DMS 273 (cell line): ENCODE measurements around the gene CACHD1.
"Not testable (repeated sequence)": the region's sequence is repeated elsewhere in the genome, so short reads cannot be mapped to it uniquely, and the experiment has no call there.

Experiments
- DNase-seq: peaks from one replicate; lab custom pipeline; 2025; ENCODE audit not compliant: unreplicated experiment; lab: John Stamatoyannopoulos, UW

Gene CACHD1

DNA sequence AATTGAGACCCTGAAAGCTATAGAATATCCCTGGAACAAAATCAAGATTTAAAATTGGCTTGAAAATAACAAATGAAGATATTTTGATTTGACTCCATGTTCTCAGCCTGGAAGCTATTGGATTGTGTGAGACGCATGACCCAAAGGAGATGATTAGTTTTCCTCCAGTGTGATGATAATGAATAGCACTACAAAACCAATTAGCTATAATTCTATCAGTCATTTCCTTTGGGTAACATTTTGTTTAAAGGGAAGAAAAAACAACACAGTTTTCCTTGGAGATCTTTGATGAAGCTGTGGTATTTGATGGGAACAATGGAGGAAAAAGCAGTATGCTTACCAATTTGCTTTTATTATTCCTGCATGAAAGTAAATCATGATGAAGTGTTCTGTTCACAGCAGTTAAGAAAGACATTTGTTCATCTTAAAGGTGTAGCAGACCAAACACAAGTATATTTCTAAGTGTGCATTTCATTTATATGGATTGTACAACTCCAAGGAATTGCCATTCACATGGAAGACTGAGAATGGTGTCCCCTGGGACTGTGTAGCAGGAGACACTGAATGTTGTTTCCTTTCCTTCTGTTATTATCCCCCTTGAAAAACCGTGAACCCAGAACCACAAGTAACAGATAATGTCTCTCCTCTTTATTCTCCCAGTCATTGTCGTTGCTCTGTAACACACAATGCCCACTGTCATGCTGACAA, 111.4 kb downstream of the CACHD1 start:
- DNase-seq: no peak

DNA sequence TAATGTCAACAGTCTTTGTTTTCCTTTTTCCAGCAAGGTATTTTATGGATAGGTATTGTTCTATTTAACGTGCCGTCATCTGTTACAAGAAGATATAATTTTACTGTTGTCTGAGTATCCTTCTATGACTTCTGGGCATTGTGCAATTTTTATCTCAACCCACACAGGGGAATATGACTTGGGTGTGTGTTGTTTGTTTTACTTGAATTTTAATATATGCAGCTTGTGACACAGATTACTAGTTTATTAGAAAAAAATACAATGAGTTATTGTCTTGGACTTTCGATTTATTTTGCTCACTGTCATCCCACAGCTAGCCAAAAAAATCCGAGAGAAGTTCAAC, 111.9 kb downstream of the CACHD1 start:
- no peak for DNase-seq

DNA sequence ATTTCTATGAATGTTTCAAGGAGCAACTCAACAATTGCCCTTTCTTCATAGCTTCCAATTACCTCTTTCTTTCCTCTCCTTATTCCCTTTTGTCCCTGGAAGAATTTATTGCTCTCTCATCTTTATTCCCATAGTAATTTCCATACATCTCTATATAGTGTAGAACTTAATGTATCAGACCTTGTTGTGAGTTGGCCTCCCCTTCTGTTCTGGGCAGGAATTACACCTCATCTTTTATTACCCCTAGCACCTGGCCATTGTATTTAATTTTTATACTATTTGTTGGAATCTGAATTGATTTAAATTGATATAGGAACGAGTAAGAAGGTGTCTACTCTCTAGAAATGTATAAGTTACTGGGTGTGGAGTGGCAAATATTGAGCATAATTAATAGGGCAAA, 114.5 kb downstream of the CACHD1 start:
- no peak for DNase-seq

DNA sequence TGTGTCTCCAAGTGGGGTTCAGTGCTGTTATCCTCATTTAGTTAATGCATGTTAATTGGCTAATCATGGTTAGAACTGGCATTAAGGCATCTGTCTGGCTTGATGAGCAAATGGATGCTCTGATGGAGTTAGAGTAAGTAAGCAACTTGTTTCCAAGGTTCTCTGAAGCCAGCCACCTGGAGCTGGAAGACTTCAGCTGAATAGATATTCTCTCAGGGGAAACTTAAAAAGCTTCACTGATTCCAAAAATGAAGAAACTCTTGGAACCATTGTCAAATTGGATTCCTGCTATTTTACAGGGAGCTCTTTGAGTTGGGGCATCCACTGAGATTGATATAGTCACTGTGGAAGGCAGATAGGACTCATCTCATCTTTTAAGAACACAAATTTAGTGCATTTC, 118.9 kb downstream of the CACHD1 start:
- no peak for DNase-seq

DNA sequence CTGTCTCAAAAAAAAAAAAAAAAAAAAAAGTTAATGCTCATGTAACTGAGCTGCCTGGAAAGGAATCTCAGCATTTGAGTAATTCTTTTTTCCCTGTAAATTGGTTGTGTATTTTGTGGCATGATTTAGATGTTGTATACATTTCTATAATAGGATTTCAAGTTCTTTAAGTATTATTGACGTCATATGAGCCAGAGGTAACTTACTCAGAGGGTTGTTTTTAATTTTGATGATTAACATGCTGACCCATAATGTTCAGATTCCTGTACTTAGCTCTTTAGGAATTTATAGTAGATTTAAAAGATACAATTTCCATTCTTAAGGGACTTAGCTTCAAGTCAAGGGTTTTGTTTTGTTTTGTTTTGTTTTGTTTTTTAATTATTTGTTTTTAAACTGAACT, 120.4 kb downstream of the CACHD1 start:
- DNase-seq: no peak

DNA sequence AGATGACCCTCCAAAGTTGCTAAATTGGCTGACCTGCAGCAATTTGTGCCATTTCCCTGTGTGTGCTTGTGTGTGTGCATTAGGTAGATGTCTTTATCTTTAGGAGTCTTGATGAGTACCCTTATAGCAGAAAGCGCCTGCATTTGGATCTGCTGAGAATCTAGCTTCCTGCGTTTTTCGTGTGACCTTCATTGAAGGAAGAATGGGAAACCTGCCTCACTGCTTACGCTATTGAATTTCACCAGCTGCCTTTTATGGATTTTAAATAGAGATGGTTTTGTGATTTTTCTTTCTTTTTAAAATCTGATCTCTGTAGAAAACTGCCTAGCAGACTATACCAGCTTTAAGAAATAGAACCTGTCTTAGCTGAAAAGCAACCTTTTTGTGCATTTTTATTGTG, 124.5 kb downstream of the CACHD1 start:
- DNase-seq: no peak

DNA sequence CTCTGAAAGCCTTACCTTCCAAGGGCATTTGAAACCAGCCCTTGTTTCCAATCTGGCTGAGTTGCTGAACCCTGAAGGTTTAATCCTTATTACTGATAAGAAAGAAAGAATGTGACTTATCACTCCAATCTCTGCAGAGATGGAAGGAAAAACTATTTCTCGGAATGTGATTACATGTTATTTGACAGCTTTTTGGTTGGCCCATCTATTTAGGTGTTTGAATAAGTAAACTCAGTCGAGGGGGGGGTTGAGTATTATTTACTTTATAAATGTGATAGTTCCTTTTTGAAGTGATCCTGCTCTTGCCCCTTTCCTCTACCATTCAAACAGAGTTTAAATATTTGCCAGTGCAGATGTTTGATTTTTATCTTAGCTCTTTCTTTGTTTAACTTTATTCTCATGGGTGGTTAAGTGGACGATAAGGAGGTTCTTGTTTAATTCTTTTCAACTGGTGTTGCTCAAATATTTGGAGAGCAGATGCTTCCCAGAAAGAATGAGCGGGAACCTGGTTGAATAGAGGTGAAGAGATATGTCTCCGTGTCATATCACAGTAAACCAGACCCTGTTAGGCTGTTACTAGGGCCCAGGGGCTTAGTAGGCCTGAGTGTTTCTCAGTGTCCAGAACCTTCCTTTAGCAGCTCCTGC, 126.1 kb downstream of the CACHD1 start:
- DNase-seq: peak; percentile 16

DNA sequence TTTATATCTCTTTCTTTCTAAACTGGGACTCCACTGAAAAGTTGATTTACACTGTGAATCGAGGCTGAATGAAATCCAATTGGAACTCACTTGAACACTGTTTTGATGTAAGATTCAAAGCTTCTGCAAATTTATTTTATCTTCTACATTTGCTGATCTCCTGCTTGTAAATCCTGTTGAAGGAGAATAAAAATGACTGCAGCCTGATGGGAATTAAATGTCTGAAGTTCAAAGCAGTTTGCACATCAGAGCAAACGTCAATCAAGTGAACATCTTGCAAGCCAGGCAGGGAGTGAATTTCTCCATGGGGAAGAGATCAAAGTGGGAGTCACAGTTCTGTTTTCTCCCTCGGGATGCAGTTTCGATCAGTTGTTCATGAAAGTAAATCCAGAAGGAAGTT, 127.2 kb downstream of the CACHD1 start:
- no peak for DNase-seq

DNA sequence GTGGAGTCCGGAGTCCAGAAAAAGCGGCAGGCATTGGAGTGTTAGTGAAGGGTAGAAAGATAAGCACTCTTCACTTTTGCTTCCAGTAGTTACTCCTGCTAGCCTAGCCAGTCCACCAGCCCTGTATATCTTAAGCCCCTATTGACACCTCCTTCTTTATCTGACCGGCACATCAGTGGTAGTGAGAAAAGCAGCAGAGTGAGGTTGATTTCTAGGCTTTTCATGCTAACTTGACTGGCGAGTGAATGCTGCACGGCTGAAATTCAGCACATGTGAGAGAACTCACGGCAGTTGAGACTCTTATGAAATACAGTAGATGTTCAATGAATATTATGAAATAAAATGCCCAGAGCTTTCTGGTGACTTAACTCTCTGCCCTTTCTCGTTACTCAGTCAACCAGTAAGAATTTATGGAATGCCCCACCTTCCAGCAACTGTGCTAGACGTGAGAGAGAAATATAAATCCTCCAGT, 128.2 kb downstream of the CACHD1 start:
- DNase-seq: no peak

DNA sequence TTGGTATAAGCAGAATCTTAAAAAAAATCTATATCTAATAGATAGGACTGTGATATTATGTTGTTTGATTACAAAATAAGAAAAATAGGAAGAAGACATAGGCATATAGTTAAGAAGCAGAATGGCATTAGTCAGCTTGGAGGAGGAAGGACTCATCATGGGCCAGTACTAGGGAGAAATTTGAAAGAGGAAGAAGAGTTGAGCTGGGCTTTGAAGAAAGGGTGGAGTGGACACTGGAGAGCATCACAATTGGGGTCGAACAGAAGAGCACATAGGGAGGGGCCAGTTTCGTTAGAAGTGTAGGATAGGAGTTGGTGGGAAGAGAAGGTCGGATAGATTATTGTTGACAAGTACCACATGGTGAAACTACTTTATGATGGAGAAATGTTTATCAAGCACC, 129.3 kb downstream of the CACHD1 start:
- DNase-seq: no peak

DNA sequence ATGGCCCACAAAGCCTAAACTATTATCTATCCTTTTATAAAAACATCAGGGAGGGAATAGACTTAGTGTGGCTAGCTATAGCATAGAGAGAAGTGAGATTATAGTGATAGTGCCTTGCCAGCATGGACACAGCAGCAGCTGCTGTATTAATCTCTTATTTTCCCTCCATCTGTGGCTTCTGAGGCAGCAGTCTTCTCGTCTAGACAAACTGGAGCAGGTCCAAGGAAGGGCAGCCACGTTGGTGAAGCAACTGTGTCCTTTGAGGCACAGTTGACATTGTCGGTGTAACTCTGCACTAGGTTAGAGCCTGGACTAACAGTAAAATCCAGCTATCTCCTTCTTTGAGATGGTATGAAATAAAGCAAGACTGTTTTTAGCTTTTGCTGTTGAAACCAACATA, 131.3 kb downstream of the CACHD1 start:
- peak; percentile 89 for DNase-seq

DNA sequence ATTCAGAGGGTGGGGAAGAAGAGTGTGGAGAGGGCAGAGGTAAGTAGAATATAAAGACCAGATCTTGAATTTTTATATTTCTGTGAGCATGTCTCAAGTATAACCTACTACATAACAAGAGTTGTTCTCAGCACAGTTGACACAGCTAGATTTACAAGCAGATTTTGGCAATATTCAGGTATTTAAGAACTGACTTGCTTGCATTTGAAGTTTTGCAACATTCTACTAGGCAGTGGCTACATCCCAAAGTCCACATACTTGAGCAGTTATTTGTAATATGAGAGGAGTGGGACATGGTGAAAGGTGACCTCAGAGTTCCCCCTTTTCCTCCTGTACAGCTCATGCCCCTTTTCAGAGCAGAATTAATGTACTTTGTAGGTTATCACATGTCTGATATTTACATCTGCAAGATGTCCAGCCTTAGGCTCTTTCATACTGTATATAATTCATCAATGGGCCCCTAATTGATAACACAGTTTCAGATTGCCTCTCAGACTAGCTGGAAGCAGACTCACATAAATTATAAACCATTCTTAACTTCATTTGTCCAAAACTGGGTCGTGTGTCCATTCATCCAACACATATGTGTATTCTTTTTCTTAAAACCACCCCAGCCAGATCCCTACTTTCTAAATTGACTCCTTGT, 138.2 kb downstream of the CACHD1 start:
- DNase-seq: no peak

DNA sequence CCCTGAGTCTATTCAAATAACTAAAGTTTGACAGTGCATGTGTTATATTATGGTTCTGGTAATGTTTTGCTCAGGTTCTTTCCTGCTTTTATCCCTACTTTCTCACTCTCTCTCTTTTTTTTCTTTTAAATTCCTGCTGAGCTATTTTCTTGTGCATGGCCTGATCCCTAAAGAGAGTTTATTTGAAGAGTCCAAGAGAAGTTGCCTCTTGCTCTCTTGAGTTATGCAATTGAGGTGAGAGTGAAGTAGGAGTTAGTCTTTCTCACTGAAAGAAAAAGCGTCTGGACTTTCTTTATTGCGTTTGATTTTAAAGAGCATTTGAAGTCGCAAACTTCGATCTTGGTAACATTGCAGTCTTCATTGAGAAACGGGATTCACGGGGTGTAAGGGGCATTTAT, 138.7 kb downstream of the CACHD1 start:
- DNase-seq: no peak

DNA sequence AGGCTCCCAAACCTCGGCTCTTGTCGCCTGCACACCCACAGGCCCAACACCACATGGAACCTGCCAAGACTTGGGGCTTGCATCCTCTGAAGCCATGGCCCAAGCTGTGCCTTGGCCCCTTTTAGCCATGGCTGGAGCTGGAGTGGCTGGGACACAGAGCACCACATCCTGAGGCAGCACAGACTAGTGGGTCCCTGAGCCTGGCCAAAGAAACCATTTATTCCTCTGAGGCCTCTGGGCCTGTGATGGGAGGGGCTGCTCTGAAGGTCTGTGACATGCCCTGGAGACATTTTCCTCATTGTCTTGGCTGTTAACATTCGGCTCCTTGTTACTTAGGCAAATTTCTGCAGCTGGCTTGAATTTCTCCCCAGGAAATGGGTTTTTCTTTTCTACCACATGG, 141.0 kb downstream of the CACHD1 start:
- DNase-seq: not testable (repeated sequence)

DNA sequence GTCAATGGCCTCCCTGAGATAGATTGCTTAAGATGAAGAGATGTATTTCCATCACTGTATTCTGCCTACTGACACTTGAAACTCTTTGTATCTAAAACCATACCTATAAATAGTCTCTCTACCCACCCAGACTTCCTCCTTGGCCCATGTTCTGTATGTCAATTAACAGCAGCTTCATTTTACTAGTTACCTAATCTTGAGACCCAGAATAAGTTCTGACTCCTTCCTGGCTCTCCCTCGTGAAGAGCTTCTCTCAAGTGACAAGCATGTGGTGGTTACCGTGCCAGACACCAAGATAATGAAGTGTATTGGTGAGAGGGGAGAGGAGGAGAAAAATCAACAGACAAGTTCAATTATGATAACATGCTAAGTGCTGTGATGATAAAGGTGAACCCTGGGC, 146.1 kb downstream of the CACHD1 start:
- no peak for DNase-seq

DNA sequence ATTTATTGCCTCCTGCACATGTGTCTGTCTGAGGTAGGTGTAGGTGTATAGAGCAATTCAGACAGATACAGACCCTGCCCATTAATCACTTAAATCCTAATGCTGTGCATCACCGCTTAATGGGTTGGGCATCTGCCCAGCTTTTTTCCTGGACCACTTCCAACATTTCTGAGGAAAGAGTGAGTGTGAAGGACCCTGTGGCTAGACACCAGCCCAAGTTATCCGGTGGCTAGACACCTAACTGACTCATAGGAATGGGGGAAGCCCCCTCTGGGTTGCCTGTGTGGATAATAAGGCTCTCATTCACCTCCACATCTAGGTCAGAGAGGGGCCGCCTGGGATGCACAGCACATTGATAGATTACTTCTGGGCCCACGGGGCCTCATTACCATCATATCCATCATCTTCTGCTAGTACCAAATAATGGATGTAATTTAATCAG, 153.8 kb downstream of the CACHD1 start:
- DNase-seq: peak; percentile 52

DNA sequence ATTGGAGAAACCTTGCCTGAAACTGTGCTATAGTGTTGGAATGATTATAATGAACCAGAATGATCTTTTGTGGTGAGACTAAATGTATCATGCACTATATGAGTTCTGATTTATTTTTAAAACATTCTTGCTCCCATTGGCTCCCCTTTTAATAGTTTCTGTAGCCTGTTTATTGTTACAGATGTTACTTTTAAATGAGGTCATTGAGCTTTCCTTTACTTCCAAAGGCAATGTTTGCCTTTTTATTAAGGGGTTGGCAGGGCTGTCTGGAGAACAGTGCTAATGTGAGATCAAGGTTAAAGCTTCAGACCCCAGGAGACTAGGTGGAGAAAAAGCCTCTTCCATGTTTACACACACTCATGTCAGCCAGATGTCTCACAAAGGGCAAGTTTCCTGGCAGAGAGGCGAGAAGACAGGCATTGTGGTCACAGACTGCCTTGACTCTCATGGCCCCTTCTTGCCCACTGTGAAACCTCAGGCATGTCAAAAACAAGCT, 154.3 kb downstream of the CACHD1 start:
- DNase-seq: peak; percentile 58

DNA sequence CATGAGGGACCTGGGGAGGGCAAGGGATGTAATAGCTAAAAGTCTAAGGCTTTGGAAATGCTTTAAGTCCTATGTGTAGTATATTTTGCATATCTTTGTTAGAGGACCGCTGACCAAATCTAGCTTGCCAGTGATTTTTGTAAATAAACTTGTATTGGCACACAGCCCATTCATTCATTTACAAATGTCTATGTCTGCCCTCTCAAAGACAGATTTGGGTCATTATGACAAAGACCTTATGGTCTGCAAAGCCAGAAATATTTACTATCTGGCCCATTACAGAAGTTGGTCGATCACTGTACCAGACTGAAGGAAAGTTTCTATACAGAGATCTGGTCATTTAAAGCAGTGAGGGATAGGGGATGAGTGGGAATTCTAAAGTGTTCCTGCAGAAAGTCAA, 154.9 kb downstream of the CACHD1 start:
- peak; percentile 17 for DNase-seq

DNA sequence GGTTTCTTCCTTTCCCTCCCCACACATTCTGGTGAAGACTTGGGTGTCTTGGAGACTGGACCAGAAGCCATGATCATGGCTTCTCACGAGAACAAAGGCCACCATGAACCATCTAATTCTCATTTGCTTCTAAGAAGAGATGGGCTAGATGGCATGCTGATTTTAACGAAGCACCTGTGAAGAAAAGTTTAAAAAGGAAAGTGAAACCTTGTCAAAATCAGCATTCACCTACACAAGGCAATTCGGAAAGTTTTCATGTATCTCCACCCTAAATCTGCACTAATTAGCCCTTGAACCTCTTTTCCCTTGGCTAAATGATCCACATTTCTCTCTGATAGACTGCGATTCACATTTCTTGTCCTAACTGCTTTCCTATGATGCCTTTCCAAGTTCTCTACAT, 160.7 kb downstream of the CACHD1 start:
- no peak for DNase-seq

DNA sequence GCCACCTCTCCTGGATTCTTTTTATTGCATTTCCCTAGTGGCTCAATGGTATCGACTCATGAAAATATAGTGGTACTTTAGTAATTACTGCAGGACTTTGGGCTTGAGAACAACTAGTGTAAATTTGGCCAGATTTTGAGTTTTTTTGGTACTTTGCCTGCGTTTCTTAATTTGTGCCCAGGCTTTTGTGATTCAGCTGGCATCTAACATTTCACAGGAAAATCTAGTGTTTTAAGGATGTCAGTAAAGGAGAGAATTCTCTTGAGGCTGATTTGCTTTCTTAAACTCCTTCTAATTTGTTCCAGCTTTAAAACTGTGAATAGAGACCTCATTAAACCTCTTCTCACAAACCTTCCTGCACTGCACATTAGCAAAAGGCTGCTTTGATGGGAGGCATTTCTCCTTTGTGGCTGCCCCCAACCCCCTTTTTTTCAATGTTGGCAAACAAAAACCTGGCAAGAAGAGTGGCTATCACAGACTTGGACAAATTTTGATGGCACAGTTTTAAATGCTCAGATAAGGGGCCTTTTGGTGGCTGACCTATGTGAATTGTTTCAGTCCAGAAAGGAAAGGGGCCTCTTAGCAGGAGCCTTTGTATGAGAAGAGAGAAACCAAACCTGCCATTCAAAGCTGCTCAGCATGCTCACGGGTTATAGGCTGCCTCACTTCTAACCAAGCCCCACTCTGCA, 161.6 kb downstream of the CACHD1 start:
- DNase-seq: no peak

DNA sequence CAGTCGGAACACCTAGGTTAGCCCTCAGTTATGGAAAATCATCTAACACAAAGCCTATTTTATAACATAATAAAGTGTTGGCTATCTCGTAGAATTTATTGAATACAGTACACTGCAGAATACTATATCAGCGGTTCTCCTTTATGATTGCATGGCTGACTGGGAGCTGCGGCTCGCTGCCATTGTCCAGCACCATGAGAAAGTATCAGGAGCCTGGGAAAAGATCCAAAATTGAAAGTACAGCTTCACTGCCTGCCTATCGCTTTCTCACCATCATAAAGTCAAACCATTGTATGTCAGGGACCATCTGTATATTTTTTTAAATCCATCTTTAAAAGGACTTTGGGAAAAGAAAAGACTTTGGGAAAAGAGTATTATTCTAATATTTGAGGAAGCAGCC, 163.0 kb downstream of the CACHD1 start:
- DNase-seq: no peak

DNA sequence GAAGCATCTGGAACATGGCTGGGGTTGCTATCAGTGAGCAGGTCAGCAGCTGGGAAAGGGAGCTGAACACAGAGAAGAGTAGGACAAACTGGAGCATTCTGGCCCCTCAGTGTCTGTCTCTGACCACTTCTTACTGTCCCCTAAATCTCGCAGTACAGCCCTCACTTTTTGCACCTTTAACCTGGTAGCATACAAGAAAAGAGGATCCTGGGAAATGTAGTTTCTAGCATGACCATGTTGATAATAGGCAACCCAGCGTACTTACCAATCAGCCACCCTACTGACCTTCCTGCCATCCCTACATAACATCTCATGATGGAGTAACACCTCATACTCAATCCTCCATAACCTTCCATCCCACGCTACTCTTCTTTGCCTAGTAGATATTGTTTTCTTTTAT, 175.8 kb downstream of the CACHD1 start:
- DNase-seq: no peak
